ENCODE measurements around the gene APBB1.

APBB1 gene

DNA sequence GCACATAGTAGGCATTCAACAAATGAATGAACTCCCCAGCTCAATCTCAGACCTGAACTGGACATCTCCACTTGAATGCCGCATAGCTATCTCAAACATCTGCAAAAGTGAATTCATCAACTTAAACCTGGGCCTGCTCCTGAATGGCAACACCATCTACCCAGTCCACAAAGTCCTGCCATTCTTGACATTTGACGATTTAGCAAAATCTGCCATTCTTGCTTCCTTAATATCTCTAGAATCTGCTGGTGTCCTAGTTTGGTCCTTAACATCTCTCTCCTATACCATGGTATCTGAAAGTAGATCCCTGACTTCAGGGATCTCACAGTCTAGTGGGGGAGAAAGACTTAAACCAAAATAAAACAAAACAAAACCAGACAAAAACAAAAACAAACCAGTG, 34.3 kb upstream of the APBB1 start:
- no peak for DNase-seq (ENCODE audit: insufficient read length, low spot score)
- no peak for FAIRE-seq
- TF ChIP-seq, protein P1, sequence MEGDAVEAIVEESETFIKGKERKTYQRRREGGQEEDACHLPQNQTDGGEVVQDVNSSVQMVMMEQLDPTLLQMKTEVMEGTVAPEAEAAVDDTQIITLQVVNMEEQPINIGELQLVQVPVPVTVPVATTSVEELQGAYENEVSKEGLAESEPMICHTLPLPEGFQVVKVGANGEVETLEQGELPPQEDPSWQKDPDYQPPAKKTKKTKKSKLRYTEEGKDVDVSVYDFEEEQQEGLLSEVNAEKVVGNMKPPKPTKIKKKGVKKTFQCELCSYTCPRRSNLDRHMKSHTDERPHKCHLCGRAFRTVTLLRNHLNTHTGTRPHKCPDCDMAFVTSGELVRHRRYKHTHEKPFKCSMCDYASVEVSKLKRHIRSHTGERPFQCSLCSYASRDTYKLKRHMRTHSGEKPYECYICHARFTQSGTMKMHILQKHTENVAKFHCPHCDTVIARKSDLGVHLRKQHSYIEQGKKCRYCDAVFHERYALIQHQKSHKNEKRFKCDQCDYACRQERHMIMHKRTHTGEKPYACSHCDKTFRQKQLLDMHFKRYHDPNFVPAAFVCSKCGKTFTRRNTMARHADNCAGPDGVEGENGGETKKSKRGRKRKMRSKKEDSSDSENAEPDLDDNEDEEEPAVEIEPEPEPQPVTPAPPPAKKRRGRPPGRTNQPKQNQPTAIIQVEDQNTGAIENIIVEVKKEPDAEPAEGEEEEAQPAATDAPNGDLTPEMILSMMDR (IDR thresholded peaks at IDR 0.05; ENCODE audit: insufficient read depth, missing control alignments): no peak

DNA sequence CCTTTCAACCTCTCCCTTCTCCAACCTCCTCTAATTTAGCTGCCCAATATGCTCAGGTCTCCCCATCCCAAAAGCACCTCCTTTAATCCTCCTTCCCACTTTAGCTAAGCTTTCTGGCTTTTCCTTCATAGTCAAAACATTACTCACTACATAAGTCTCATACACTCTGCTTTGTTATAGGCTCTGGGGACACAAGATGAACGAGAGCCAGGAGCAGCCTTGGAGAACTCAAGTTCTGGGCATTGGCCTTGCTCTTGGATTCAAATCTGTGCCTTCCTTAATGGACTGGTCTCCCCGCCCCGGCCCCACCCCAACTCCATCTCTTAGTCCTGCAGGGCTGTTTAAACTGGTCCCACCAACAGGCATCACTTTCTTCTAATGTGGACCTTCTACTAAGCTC, 33.3 kb upstream of the APBB1 start:
- TF ChIP-seq, protein P1 (IDR thresholded peaks at IDR 0.05; ENCODE audit: insufficient read depth, missing control alignments): no peak
- no peak for DNase-seq (ENCODE audit: insufficient read length, low spot score)
- FAIRE-seq: no peak

DNA sequence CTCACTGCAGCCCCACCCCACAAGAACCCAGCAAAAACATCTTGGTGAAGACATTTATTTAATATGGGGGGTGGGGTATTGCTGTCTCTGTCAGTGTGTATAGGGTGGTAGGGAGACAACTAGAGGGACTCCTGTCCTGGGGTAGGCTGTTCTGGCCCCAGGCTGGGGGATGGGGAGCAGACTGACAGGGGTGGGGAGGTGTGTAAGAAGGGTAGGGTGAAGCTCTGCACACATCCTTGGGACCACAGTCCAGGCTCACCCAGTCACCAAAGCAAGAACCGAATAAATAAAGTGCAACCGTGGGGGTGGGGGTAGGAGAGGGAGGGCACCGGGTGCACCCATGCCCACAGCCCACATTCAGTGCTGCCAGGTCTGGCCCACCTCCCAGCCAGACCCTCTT, 29.7 kb upstream of the APBB1 start:
- FAIRE-seq (no peak), DNase-seq (ENCODE audit: insufficient read length, low spot score) (no peak)
- TF ChIP-seq, protein P1 (IDR thresholded peaks at IDR 0.05; ENCODE audit: insufficient read depth, missing control alignments): no peak

DNA sequence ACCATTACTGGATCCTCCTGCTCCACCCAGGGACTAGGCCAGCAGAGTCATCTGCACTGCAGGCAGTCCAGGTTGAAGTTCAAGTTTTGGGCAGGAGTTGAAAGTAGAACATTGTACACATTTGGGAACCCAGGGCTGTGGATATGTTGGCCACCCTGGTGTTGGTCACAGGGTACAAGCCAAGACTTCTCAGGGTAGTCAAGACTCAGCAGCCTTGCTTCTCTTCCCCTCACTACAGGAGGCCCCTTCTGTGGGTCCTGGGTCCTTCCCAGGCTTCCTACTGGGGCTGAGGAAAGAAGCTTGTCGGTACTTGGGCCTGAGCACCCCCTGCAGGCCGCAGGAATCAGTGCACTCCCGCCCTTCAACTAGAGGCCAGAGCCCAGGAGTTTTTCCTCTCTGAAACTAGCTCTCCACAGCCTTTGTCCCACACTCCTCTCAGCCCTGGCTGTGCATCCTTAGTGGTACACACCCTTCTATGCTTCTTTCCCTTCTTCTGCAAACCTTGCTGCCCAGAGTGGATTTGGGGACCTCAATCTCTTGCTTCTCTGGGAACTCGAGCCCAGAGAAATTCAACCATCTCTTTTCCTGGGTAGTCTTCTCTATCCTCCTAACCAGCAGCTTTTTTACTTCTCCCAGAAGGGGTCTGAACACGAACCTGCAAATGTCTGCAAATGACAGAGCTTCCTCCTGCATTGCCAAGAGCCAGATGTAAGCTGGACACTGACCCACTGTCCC, 24.5 kb upstream of the APBB1 start:
- no peak for FAIRE-seq
- TF ChIP-seq, protein P1 (IDR thresholded peaks at IDR 0.05; ENCODE audit: insufficient read depth, missing control alignments): peak; percentile 73
- peak; percentile 33 for DNase-seq (ENCODE audit: insufficient read length, low spot score)

DNA sequence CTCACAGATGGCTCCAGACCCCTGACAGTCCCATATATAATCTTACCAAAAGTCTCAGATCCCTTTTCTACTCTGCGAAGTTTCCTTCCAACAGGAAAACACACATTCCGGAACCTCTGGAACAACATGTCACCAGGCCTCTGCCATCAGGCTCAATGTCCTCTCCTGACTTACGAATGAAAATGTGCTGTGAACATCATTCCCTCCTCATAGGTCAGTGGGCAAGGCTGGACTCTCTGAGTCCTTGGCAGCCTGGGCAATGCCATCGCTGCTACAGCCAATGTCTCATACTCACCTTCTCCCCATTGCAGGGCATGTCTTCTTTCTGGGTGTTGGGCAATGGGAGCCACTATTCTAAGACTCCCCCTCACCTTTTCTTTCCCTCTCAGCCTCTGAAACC, 23.5 kb upstream of the APBB1 start:
- no peak for FAIRE-seq
- TF ChIP-seq, protein P1 (IDR thresholded peaks at IDR 0.05; ENCODE audit: insufficient read depth, missing control alignments): no peak

DNA sequence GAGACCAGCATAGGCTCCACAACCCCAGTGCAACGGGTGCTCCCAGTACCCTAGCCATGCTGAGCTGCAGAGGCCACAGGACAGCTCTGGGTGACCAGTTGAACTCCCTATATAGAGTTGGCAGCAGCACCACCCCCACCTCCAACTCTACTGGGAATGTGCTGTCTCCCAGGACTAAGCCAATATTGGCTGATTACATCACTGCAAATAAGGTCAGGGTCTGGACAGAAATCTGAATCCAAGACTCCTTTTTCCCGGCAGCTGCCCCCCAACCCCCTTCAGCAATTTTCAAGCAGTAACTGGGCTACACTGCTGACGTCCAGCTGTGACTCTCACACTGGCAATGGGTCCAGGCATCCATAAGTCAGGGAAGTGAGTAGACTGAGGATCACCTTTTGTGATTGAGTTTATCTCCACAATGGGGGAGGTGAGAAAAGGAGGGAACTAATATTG, 22.0 kb upstream of the APBB1 start, which contains the start of gene HPX:
Gene HPX (minus strand): TSS at position 82 of the 453 bp plus-strand sequence. CDS start 24 bp downstream, at position 58.
- FAIRE-seq (no peak), DNase-seq (ENCODE audit: insufficient read length, low spot score) (no peak)
- TF ChIP-seq, protein P1 (IDR thresholded peaks at IDR 0.05; ENCODE audit: insufficient read depth, missing control alignments): no peak

More for the DNA sequence above, 23.5 kb upstream of the APBB1 start:
- no peak for DNase-seq (ENCODE audit: insufficient read length, low spot score)

DNA sequence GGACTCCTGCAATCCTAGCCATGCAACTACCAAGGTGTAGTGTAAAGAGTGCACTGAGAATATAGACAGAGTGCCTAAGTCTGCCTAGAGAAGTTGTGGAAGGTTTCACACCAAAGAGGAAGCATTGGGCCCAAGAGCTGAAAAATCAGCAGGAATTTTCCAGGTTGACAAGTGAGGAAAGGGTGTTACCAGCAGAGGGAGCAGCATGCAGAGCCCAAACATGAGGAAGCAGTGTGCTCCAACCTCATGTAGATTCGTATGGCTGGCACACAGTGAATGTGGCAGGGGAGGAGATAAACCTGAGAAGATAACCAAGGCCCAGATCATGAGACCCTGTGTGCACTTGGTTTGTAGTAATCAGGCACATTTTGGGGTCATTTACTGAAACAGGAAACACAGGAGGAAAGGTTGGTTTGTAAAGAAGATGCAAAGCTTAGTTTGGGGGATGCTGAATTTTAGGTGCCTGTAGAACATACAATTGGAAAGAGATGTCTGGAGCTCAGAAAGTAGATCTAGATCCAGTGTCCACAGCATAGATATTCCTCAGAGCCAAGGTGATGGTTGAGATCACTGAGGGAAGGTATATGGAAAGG, 20.2 kb upstream of the APBB1 start:
- DNase-seq (ENCODE audit: insufficient read length, low spot score) (no peak), FAIRE-seq (no peak)
- TF ChIP-seq, protein P1 (IDR thresholded peaks at IDR 0.05; ENCODE audit: insufficient read depth, missing control alignments): peak; percentile 68

Data from D721Med (cell line).